ENCODE measurements around the gene MCAT.
"Not testable (repeated sequence)": the region's sequence is repeated elsewhere in the genome, so short reads cannot be mapped to it uniquely, and the experiment has no call there.

Gene MCAT

DNA sequence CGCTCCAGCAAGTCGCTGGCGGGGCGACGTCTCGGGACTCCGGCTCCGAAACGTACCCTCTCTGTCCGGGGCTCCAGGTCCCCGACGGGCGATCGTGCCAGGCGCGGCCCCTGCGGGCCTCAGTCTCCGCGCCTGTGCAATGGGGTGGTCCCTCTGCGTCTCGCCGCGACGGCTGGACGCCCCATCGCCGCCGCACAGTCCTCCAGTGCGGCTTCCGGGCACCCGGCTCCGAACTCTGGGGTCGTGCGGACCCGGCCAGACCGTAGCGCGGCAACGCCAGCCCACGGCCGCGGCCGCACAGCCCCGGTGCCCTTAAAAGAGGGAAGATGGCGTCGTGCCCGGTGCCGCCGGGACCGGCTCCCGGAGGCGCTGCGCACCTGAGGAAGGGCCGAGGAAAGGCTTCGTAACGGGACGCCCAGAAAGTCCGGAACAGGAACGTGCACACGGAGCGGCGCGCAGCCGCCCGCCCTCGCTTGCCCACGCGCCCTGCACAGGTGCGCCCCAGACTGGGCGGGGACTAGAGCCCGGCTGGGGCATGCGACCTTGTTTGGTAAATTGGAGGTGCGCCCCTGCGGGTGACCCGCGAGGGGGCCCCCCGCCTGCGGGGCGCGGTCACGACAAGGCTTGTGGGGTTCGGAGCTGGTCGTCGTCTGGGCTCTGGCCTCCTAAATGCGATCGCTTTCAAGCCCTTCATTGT lies 32.1 kb downstream of the MCAT start:
- TF ChIP-seq, protein P1, sequence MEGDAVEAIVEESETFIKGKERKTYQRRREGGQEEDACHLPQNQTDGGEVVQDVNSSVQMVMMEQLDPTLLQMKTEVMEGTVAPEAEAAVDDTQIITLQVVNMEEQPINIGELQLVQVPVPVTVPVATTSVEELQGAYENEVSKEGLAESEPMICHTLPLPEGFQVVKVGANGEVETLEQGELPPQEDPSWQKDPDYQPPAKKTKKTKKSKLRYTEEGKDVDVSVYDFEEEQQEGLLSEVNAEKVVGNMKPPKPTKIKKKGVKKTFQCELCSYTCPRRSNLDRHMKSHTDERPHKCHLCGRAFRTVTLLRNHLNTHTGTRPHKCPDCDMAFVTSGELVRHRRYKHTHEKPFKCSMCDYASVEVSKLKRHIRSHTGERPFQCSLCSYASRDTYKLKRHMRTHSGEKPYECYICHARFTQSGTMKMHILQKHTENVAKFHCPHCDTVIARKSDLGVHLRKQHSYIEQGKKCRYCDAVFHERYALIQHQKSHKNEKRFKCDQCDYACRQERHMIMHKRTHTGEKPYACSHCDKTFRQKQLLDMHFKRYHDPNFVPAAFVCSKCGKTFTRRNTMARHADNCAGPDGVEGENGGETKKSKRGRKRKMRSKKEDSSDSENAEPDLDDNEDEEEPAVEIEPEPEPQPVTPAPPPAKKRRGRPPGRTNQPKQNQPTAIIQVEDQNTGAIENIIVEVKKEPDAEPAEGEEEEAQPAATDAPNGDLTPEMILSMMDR (IDR thresholded peaks at IDR 0.05; ENCODE audit: control insufficient read depth, extremely low read depth, insufficient read depth) = no peak
- no peak for DNase-seq (ENCODE audit: low read depth)
- H3K4me3 ChIP-seq (ENCODE audit: low read depth, low read length) = peak overlapping the region; percentile 81

DNA sequence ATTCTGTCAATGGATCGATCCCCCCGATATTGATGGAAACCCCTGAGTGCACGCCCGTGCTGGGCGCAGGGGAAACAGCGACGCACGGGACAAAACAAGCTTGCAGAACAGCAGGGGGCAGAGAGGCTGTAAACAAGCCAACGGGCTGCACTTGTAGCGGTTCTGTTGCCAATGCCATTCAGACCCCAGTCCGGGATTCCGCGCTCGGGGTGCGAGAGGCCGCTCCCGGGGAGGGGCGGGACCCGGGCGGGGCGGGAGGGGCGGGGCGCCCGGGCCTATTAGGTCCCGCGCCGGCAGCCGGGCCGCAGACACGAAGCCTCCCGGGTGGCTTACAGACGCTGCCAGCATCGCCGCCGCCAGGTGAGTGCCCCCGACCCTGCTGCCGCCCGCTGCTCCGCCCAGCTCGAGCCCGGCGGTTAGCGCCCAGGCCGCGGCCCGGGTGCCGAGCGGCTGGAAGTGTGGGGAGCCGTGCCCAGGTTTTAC lies 32.7 kb downstream of the MCAT start, which contains the start of gene BIK:
Gene BIK, plus strand, starts transcription at position 307 of the 483 bp plus-strand sequence. CDS start 13,273 bp downstream, outside the sequence.
- TF ChIP-seq, protein P1 (IDR thresholded peaks at IDR 0.05; ENCODE audit: control insufficient read depth, extremely low read depth, insufficient read depth) = peak; percentile 30
- peak; percentile 22 for DNase-seq (ENCODE audit: low read depth)
- peak within 1 kb of the TSS; percentile 81 for H3K4me3 ChIP-seq (ENCODE audit: low read depth, low read length)

DNA sequence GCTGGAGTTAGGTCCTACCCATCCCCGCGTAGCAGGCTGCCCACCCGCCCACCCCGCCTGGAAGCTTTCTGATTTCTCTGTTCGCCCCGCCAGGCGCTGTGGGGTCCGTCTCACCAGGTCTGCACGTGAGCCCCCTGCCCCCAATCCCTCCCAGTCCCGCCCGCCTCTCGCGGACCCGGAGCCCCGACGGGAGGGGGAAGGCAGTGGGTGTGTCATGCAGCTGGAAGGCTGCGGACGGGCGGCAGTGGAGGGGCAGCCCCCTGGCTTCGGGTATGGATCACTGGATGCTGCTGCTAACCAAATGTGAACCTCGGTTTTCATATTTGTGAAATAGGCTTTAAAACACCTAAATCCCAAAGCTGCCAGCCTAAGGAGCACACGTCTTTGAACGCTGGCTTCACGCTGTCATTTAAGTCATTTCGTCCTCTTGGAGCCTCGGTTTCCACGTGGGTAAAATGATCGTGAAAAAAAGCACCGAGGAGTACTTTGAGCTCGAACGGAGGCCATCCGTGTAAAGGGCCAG lies 33.2 kb downstream of the MCAT start:
- DNase-seq (ENCODE audit: low read depth) = no peak
- TF ChIP-seq, protein P1 (IDR thresholded peaks at IDR 0.05; ENCODE audit: control insufficient read depth, extremely low read depth, insufficient read depth) = no peak
- peak overlapping the region; percentile 81 for H3K4me3 ChIP-seq (ENCODE audit: low read depth, low read length)

DNA sequence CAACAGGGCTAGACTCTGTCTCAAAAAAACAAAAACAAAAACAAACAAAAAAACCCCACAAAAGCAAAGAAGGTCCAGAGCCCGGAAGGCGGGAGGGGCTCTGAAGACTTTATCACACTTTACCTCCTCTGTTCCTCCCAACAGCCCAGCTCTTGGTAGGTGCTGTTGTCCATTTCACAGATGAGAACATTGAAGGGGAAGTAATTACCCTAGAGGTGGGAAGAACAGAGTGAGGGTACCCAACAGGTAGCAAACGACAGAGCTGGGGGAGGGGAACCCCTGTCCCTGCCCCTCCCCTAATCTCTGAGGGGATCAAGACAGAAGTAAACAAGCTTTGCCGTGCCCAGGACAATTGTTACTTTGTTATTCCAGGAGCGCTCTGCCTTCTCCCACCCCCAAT lies 33.7 kb downstream of the MCAT start:
- H3K4me3 ChIP-seq (ENCODE audit: low read depth, low read length) = no peak overlapping the region
- no peak for DNase-seq (ENCODE audit: low read depth)
- TF ChIP-seq, protein P1 (IDR thresholded peaks at IDR 0.05; ENCODE audit: control insufficient read depth, extremely low read depth, insufficient read depth) = no peak

DNA sequence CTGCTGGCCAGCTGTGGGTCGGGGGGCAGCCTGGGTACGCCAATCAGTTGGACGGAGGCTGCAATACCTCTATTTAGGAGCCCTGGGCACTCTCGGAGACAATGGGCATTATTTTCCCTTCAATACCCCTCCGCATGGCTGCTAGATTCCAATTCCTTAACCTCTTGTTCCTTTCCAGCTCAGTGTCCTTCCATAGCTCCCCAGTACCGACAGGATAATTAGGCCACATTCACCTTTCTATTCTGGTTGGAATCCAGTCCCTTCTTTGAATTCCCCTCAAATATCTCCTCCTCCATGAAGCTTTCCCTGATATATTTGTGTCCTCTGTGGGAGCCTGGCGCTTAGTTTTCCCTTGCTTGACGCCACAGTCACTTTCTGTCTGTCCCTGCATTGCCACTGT lies 36.9 kb downstream of the MCAT start:
- no peak for DNase-seq (ENCODE audit: low read depth)
- TF ChIP-seq, protein P1 (IDR thresholded peaks at IDR 0.05; ENCODE audit: control insufficient read depth, extremely low read depth, insufficient read depth) = no peak
- no peak overlapping the region for H3K4me3 ChIP-seq (ENCODE audit: low read depth, low read length)

DNA sequence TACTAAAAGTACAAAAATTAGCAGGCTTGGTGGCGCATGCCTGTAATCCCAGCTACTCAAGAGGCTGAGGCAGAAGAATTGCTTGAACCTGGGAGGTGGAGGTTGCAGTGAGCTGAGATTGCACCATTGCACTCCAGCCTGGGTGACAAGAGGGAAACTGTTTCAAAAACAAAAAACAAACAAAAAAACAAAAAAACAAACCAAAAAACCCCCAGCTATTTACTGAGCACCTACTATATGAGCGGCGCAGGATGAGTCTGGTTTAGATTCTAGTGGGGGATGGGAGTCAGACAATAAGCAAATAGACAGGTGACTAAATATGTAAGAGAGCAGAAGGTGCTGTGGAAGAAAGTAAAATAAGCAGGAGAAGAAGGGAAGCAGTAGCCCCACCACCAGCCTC lies 38.2 kb downstream of the MCAT start:
- DNase-seq (ENCODE audit: low read depth) = not testable (repeated sequence)

DNA sequence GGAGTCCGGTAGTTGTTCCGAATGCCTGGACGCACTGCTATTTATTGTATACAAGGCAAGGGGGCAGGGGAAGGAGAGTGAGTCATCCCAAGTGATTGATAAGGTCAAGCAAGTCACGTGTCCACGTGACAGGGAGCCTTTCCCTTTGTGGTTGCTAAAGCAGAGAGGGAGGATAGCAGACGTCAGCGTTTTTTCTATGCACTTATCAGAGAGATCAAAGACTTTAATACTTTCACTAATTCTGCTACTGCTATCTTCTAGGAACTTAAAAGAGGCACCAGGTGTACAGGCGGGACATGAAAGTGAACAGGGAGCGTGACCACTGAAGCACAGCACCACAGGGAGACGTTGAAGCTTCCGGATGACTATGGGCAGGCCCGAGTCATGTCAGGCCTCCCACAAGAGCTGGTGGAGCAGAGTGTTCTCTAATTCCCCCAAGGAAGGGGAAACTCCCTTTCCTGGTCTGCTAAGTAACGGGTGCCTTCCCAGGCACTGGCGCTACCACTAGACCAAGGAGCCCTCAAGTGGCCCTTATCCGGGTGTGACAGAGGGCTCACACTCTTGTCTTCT lies 39.1 kb downstream of the MCAT start:
- not testable (repeated sequence) for DNase-seq (ENCODE audit: low read depth)

More for the DNA sequence above, 38.2 kb downstream of the MCAT start:
- H3K4me3 ChIP-seq (ENCODE audit: low read depth, low read length) = not testable (repeated sequence)

DNA sequence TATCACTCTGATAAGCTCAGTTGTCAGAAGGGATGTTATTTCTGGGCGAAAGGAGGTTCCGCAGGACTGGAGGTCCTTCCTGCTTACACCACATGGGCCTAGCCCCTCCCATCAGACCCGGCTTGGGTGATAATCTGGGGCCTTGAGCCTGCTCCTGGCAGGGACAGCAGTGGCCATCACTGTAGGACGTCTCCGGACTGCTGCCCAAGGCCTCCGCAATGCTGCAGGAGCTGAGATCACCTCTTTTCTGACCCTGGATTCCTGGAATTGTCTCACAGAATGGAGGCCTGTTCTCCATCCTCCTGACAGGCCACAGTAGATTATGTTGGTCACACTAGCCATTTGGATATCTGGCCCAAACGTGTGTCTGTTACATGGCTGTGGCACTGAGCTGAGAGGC lies 41.9 kb downstream of the MCAT start:
- no peak overlapping the region for H3K4me3 ChIP-seq (ENCODE audit: low read depth, low read length)
- TF ChIP-seq, protein P1 (IDR thresholded peaks at IDR 0.05; ENCODE audit: control insufficient read depth, extremely low read depth, insufficient read depth) = no peak
- no peak for DNase-seq (ENCODE audit: low read depth)

More for the DNA sequence above, 39.1 kb downstream of the MCAT start:
- H3K4me3 ChIP-seq (ENCODE audit: low read depth, low read length) = not testable (repeated sequence)
